ENCODE results near the gene B3GAT1.

DNA sequence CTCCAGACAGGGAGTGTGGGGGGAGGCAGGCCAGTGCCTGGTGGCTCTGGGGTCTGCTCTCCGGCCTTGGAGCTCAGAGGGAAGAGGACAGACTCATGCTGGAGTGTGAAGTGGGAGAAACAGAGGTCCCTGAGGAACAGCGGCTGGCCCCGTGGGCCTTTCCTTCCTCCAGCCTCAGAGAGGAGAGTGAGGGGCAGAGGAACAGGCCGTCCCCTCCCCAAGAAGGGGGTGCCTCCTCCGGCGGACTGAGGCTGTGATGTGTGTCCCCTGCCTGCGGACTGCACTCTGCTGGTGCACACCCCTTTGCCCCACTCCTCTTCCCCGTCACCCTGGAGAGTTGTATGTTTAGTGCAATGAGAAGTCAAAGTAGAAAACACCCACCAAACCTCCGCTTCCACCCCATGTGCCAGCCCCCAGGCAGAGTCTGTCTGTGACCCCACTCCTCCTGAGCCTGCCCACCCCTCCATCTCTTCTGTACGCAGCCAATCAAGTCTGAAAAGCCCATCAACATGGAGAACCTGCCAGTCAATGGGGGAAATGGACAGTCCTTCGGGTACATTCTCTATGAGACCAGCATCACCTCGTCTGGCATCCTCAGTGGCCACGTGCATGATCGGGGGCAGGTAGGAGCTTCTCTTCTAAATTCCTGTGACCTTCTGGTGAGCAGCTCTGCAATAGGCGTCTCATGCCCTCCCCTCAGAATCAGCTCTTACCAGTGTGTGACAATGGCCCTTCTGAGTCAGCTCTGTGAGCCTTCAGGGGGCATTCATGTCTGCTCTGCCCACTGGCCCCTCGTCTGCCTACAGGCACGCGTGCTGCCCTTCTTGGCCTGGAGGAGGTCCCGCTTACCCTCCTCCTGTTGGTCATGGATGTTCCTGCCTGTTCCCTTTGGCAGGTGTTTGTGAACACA is 41.3 kb downstream of the B3GAT1 start:
- TF ChIP-seq CTCF (IDR thresholded peaks at IDR 0.05) (no peak), POLR2A (IDR thresholded peaks at IDR 0.05) (no peak)

Data from adrenal gland (tissue), 5 donors.